SJSA1 (cell line): ENCODE results near the gene NCF2. TPM values are rescaled to one million over a fixed set of nuclear protein-coding genes. Genes with fewer than 3 reads are reported as not detected.

Source experiments
- DNase-seq, 2 experiments: peaks; one replicate each; pipeline ENCODE4 v3.0.0-alpha.2; 2015 to 2020; ENCODE audit warnings: low spot score in 2 of 2, low read depth in 1 of 2
- H3K27ac ChIP-seq: fragments of 250-450 bp; sonication (Bioruptor Pico); 2 replicates; pipeline ENCODE4 v1.5.1; 2020; ENCODE audit warnings: mild to moderate bottlenecking, moderate library complexity
- H3K27me3 ChIP-seq: fragments of 250-450 bp; sonication (Bioruptor Pico); replicated peaks from 2 replicates; pipeline ENCODE4 v1.5.1; 2020; ENCODE audit warnings: mild to moderate bottlenecking, moderate library complexity
- H3K36me3 ChIP-seq: fragments of 250-450 bp; sonication (Bioruptor Pico); 2 replicates; pipeline ENCODE4 v1.5.1; 2020; ENCODE audit warnings: mild to moderate bottlenecking
- H3K4me1 ChIP-seq: fragments of 250-450 bp; sonication (Bioruptor Pico); replicated peaks from 2 replicates; pipeline ENCODE4 v1.6.1; 2021; ENCODE audit warnings: mild to moderate bottlenecking
- H3K4me3 ChIP-seq: fragments of 250-450 bp; sonication (Bioruptor Pico); 2 replicates; pipeline ENCODE4 v1.5.1; 2020; ENCODE audit warnings: mild to moderate bottlenecking
- H3K9me3 ChIP-seq: fragments of 250-450 bp; sonication (Bioruptor Pico); replicated peaks from 2 replicates; pipeline ENCODE4 v1.5.1; 2020; ENCODE audit warnings: mild to moderate bottlenecking
- total RNA-seq: library from RNA; depleted of rRNA; stranded (reverse); fragments of >200 nt; shearing (Covaris generic); gene quantifications from 2 replicates; pipeline ENCODE4 v1.2.3, GENCODE V29; 2014

NCF2 gene
- total RNA-seq, 1 experiment from 2014 or later = 0.24 TPM

GRCh38 chr1:183586926-183587325 is 3.3 kb downstream of the NCF2 start:
- Histone ChIP-seq H3K27me3 (no peaks in the 10 kb centered on the region), H3K4me1 (no peaks in the 10 kb centered on the region), H3K27ac (no peak overlapping the region), H3K36me3 (no peaks in the 10 kb centered on the region), H3K4me3 (no peak overlapping the region), H3K9me3 (no peaks in the 10 kb centered on the region)
- no peak for DNase-seq

DNA sequence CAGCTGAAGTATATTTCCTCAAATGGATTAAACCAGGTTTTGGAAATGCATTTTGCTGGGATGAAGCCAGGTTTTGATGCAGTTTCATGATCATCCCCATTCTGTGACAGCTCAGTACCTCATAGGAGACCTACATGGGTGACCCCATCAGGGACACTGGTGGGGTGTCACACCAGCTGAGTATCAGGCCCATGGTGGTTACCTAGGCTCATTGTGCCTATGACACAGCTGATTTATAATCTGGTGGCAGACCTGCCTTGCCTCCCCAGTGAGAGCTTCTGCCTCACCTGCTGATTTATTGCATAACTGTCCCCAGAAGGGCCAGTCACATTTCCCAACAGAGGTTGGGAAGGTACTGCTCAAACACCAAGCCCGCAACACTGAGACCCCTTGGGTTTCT is 3.8 kb downstream of the NCF2 start:
- Histone ChIP-seq H3K36me3 (no peaks in the 10 kb centered on the region), H3K4me3 (no peak overlapping the region), H3K9me3 (no peaks in the 10 kb centered on the region), H3K27me3 (no peaks in the 10 kb centered on the region), H3K27ac (no peak overlapping the region), H3K4me1 (no peaks in the 10 kb centered on the region)
- no peak for DNase-seq

GRCh38 chr1:183585038-183585437 is 5.2 kb downstream of the NCF2 start:
- H3K4me3 ChIP-seq = no peak overlapping the region
- no peak overlapping the region for H3K27ac ChIP-seq
- H3K9me3 ChIP-seq = no peaks in the 10 kb centered on the region
- H3K36me3 ChIP-seq = no peaks in the 10 kb centered on the region
- no peaks in the 10 kb centered on the region for H3K4me1 ChIP-seq
- DNase-seq = no peak
- no peaks in the 10 kb centered on the region for H3K27me3 ChIP-seq

- DNase-seq = no peak
- no peak overlapping the region for H3K27ac ChIP-seq
- H3K27me3 ChIP-seq = no peaks in the 10 kb centered on the region
- H3K4me1 ChIP-seq = no peaks in the 10 kb centered on the region
- H3K4me3 ChIP-seq = no peak overlapping the region
- H3K36me3 ChIP-seq = no peaks in the 10 kb centered on the region
- no peaks in the 10 kb centered on the region for H3K9me3 ChIP-seq
Measured at GRCh38 chr1:183584147-183584546, 6.1 kb downstream of the NCF2 start.

DNA sequence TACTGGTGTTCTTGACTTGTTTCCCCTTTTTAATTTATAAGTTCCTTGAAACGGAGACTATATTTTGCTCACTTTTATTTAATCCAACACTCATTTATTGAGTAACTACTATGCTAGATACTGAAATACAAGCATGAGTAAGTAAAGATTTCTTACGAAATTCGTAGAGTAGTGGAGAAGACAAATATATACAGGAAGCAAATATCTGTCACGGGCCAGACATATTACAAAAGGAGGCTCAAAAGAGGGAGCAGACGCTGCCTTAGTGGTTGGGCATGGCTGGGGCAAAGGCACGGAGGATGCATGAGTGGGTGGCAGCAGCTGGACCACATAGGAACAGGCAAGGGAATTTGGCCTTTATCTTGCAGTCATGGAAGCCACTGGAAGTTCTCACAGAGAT is 6.8 kb downstream of the NCF2 start:
- Histone ChIP-seq H3K4me1 (no peaks in the 10 kb centered on the region), H3K27ac (no peak overlapping the region)
- DNase-seq = no peak

GRCh38 chr1:183582021-183582713 is 8.1 kb downstream of the NCF2 start:
- Histone ChIP-seq H3K27me3 (no peaks in the 10 kb centered on the region), H3K9me3 (no peaks in the 10 kb centered on the region), H3K27ac (no peak overlapping the region), H3K4me3 (no peak overlapping the region), H3K4me1 (no peaks in the 10 kb centered on the region), H3K36me3 (no peaks in the 10 kb centered on the region)
- no peak for DNase-seq

More for the DNA sequence above, 6.8 kb downstream of the NCF2 start:
- no peaks in the 10 kb centered on the region for H3K36me3 ChIP-seq
- no peak overlapping the region for H3K4me3 ChIP-seq
- H3K27me3 ChIP-seq = no peaks in the 10 kb centered on the region
- H3K9me3 ChIP-seq = no peaks in the 10 kb centered on the region

GRCh38 chr1:183580281-183580682 is 10.0 kb downstream of the NCF2 start:
- Histone ChIP-seq H3K36me3 (no peaks in the 10 kb centered on the region), H3K4me1 (no peaks in the 10 kb centered on the region), H3K4me3 (no peak overlapping the region), H3K27ac (no peak overlapping the region), H3K9me3 (no peaks in the 10 kb centered on the region), H3K27me3 (no peaks in the 10 kb centered on the region)
- no peak for DNase-seq

- no peak for DNase-seq
- H3K4me3 ChIP-seq = no peak overlapping the region
- H3K4me1 ChIP-seq = no peaks in the 10 kb centered on the region
- no peak overlapping the region for H3K27ac ChIP-seq
- no peaks in the 10 kb centered on the region for H3K9me3 ChIP-seq
- H3K36me3 ChIP-seq = no peaks in the 10 kb centered on the region
- H3K27me3 ChIP-seq = no peaks in the 10 kb centered on the region
Measured at GRCh38 chr1:183578856-183579255, 11.4 kb downstream of the NCF2 start.

- DNase-seq = no peak
- Histone ChIP-seq H3K9me3 (no peaks in the 10 kb centered on the region), H3K27me3 (no peaks in the 10 kb centered on the region), H3K4me1 (no peaks in the 10 kb centered on the region), H3K27ac (no peak overlapping the region), H3K4me3 (no peak overlapping the region), H3K36me3 (no peaks in the 10 kb centered on the region)
Measured at GRCh38 chr1:183577897-183578465, 12.3 kb downstream of the NCF2 start.

GRCh38 chr1:183576537-183576936 is 13.7 kb downstream of the NCF2 start:
- H3K27me3 ChIP-seq = no peaks in the 10 kb centered on the region
- H3K4me1 ChIP-seq = no peaks in the 10 kb centered on the region
- no peak overlapping the region for H3K4me3 ChIP-seq
- no peak for DNase-seq
- no peak overlapping the region for H3K27ac ChIP-seq
- no peaks in the 10 kb centered on the region for H3K36me3 ChIP-seq
- H3K9me3 ChIP-seq = no peaks in the 10 kb centered on the region

GRCh38 chr1:183575606-183576005 is 14.7 kb downstream of the NCF2 start:
- Histone ChIP-seq H3K4me3 (no peak overlapping the region), H3K9me3 (no peaks in the 10 kb centered on the region), H3K36me3 (no peaks in the 10 kb centered on the region), H3K27me3 (no peaks in the 10 kb centered on the region), H3K4me1 (no peaks in the 10 kb centered on the region), H3K27ac (no peak overlapping the region)
- DNase-seq = no peak

GRCh38 chr1:183572721-183573120 is 17.5 kb downstream of the NCF2 start:
- no peak for DNase-seq
- no peak overlapping the region for H3K4me3 ChIP-seq
- H3K27me3 ChIP-seq = no peaks in the 10 kb centered on the region
- no peaks in the 10 kb centered on the region for H3K36me3 ChIP-seq
- H3K4me1 ChIP-seq = 0 out of 2 replicates have a peak, but pooled peaks cover 8% of the 10 kb centered on the region
- no peaks in the 10 kb centered on the region for H3K9me3 ChIP-seq
- H3K27ac ChIP-seq = no peak overlapping the region

DNA sequence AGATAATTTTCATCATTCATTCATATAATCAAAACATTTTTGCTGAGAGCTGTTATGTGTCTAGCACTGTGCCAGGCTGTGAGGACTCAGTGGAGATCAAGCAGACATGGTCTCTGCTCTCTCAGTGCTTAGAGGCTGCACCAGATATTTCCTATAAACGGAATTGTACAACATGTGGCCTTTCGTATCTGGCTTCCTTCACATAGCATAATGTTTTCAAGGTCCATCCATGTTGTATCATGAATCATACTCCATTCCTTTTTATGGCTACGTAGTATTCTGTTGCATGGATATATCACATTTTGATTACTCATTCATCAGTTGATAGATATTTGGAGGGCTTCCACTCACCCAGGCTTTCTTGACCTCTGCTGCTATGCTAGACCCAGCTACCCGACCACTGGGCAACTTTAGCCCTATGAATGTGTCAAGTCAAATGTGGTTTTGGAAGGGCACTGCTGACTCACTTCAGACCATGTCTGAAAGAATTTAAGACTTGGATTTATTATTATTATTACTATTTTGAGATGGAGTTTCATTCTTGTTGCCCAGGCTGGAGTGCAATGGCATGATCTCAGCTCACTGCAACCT is 18.5 kb downstream of the NCF2 start:
- Histone ChIP-seq H3K36me3 (no peaks in the 10 kb centered on the region), H3K27ac (no peak overlapping the region), H3K27me3 (no peaks in the 10 kb centered on the region), H3K4me3 (no peak overlapping the region), H3K4me1 (0 out of 2 replicates have a peak, but pooled peaks cover 8% of the 10 kb centered on the region), H3K9me3 (no peaks in the 10 kb centered on the region)
- no peak for DNase-seq

DNA sequence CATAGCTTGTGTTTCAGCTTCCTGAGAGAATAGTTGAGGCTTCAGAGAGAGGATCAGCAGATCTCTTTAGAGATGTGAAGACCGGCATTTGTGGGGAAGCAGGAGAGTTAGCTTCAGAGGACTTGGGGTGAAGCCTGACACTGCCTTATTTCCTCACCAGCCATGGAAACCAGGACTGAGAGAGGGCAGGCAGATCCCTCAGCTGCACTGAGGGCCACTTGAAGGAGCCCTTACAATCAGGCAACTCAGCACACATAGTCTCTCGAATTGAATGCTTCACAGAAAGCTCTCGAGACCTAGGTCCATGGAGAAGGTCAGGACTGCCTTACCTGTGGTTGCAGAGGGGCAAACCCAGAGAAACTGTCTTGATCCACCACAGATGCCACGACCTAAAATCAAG is 19.8 kb downstream of the NCF2 start:
- no peaks in the 10 kb centered on the region for H3K27me3 ChIP-seq
- DNase-seq = no peak
- H3K4me1 ChIP-seq = 0 out of 2 replicates have a peak, but pooled peaks cover 8% of the 10 kb centered on the region
- no peaks in the 10 kb centered on the region for H3K36me3 ChIP-seq
- H3K9me3 ChIP-seq = no peaks in the 10 kb centered on the region
- H3K4me3 ChIP-seq = no peak overlapping the region
- no peak overlapping the region for H3K27ac ChIP-seq
